ENCODE results near the gene TRAF4.
A peak's percentile ranks its signal among the peaks of the same experiment; 100 is the strongest.

TRAF4 gene

DNA sequence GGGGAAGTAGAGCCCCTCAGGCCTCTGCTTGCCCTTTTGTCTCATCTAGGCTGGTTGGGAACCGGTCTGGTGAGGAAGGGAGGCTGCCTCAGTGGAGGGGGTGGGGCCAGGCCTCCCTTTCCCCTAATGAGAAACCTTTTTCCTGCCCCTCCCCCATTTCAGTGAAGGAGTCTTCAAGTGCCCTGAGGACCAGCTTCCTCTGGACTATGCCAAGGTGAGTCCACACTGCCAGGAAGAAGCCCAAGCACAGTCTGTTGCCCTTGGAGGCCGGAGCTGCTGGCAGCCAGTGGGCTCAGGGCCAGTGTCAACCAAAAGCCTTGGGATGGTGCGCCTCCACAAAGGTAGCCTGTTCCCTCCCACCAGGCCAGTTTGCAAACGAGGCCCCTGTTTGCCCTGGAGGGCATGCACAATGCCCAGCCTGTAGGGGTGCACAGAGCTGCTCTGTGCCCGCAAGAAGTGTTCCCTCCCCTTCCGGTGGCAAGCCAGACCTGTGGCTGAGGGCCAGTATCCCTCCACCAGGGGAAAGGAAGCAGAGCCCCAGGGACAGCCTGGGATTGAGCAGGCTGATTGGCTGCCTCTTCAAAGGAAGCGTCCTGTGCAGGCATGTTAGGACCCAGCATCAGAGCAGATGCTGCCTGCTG is 3.4 kb downstream of the TRAF4 start:
- peak; percentile 98 for DNase-seq (ENCODE audit: low read depth)
- peak overlapping the region; percentile 89 for H3K4me3 ChIP-seq (ENCODE audit: low read depth, low read length)
- TF ChIP-seq, protein P1, sequence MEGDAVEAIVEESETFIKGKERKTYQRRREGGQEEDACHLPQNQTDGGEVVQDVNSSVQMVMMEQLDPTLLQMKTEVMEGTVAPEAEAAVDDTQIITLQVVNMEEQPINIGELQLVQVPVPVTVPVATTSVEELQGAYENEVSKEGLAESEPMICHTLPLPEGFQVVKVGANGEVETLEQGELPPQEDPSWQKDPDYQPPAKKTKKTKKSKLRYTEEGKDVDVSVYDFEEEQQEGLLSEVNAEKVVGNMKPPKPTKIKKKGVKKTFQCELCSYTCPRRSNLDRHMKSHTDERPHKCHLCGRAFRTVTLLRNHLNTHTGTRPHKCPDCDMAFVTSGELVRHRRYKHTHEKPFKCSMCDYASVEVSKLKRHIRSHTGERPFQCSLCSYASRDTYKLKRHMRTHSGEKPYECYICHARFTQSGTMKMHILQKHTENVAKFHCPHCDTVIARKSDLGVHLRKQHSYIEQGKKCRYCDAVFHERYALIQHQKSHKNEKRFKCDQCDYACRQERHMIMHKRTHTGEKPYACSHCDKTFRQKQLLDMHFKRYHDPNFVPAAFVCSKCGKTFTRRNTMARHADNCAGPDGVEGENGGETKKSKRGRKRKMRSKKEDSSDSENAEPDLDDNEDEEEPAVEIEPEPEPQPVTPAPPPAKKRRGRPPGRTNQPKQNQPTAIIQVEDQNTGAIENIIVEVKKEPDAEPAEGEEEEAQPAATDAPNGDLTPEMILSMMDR (IDR thresholded peaks at IDR 0.05; ENCODE audit: control insufficient read depth, extremely low read depth, insufficient read depth) = no peak

DNA sequence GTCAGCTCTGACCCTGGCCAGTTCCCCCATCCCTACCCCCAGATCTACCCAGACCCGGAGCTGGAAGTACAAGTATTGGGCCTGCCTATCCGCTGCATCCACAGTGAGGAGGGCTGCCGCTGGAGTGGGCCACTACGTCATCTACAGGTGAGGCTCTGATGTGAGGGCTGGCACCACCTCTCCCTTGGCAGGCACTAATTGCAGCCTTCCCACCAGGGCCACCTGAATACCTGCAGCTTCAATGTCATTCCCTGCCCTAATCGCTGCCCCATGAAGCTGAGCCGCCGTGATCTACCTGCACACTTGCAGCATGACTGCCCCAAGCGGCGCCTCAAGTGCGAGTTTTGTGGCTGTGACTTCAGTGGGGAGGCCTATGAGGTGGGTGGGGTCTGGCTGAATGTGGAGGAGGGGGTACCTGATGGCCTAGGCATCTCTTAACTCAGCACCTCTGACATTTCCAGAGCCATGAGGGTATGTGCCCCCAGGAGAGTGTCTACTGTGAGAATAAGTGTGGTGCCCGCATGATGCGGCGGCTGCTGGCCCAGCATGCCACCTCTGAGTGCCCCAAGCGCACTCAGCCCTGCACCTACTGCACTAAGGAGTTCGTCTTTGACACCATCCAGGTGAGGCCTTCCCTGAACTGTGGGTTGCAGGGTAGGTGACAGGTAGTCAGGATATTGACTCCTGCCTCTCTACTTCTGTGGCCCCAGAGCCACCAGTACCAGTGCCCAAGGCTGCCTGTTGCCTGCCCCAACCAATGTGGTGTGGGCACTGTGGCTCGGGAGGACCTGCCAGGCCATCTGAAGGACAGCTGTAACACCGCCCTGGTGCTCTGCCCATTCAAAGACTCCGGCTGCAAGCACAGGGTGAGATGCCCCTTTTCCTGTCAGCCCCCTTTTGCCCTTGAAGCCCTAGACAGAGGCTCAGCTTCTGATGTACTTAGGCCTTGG is 4.3 kb downstream of the TRAF4 start:
- DNase-seq (ENCODE audit: low read depth) = no peak
- TF ChIP-seq, protein P1 (IDR thresholded peaks at IDR 0.05; ENCODE audit: control insufficient read depth, extremely low read depth, insufficient read depth) = no peak
- peak overlapping the region; percentile 89 for H3K4me3 ChIP-seq (ENCODE audit: low read depth, low read length)

DNA sequence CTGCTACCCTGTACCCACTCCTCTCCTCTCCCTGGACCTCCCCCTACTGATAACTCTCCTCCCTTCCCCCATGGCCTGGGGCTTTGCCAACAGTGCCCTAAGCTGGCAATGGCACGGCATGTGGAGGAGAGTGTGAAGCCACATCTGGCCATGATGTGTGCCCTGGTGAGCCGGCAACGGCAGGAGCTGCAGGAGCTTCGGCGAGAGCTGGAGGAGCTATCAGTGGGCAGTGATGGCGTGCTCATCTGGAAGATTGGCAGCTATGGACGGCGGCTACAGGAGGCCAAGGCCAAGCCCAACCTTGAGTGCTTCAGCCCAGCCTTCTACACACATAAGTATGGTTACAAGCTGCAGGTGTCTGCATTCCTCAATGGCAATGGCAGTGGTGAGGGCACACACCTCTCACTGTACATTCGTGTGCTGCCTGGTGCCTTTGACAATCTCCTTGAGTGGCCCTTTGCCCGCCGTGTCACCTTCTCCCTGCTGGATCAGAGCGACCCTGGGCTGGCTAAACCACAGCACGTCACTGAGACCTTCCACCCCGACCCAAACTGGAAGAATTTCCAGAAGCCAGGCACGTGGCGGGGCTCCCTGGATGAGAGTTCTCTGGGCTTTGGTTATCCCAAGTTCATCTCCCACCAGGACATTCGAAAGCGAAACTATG is 5.2 kb downstream of the TRAF4 start:
- no peak overlapping the region for H3K4me3 ChIP-seq (ENCODE audit: low read depth, low read length)
- no peak for DNase-seq (ENCODE audit: low read depth)
- TF ChIP-seq, protein P1 (IDR thresholded peaks at IDR 0.05; ENCODE audit: control insufficient read depth, extremely low read depth, insufficient read depth) = no peak

DNA sequence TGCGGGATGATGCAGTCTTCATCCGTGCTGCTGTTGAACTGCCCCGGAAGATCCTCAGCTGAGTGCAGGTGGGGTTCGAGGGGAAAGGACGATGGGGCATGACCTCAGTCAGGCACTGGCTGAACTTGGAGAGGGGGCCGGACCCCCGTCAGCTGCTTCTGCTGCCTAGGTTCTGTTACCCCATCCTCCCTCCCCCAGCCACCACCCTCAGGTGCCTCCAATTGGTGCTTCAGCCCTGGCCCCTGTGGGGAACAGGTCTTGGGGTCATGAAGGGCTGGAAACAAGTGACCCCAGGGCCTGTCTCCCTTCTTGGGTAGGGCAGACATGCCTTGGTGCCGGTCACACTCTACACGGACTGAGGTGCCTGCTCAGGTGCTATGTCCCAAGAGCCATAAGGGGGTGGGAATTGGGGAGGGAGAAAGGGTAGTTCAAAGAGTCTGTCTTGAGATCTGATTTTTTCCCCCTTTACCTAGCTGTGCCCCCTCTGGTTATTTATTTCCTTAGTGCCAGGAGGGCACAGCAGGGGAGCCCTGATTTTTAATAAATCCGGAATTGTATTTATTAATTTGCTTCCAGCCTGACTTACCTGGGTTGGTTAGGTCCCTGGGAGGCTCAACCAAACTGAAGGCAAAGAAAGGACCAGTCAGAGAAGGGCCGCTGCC is 5.8 kb downstream of the TRAF4 start:
- no peak overlapping the region for H3K4me3 ChIP-seq (ENCODE audit: low read depth, low read length)
- DNase-seq (ENCODE audit: low read depth) = no peak
- TF ChIP-seq, protein P1 (IDR thresholded peaks at IDR 0.05; ENCODE audit: control insufficient read depth, extremely low read depth, insufficient read depth) = no peak

DNA sequence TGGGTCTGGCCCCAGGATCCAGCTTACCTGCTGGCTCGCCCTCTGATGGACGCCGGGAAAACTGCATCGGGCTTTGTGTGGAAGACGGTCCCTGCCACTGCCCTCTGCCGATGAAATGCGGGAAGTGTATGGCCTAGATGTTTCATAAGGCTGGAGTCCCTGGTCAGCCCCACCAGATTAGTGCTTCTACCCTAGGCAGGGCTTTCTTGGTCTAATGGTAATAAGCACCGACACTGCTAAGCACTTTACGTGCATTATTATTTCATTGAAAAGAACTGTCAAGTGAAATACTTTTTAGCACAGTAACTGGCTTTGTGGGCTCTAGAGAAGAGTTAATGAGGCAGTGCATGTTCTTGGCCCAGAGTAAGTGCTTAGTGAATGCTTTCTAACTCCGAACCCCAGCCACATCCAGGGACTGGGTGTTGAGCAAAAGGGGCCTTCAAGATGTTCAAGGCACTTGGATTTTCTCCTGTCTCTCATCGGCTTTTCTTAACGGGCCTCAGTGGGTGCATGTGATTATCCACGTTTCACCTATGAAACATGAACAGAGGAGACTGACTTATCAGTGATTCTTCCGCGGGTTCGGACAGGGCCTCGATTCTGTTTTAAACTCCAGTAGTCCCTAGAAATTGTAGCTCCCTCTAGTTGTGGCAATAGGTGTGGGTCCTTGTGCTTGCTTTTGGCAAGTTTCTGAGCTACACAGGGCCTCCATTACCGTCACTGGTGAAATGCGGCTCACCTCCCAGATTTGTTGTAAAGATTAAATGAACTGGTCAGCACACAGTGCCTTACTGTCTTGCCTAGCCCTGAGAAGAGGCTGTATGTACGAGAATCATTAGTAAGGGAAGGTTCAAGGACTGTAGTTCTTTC is 6.6 kb downstream of the TRAF4 start:
- peak; percentile 77 for DNase-seq (ENCODE audit: low read depth)
- no peak overlapping the region for H3K4me3 ChIP-seq (ENCODE audit: low read depth, low read length)
- TF ChIP-seq, protein P1 (IDR thresholded peaks at IDR 0.05; ENCODE audit: control insufficient read depth, extremely low read depth, insufficient read depth) = peak; percentile 99
